Measurements from ENCODE around the gene HCN1.

The HCN1 gene

DNA sequence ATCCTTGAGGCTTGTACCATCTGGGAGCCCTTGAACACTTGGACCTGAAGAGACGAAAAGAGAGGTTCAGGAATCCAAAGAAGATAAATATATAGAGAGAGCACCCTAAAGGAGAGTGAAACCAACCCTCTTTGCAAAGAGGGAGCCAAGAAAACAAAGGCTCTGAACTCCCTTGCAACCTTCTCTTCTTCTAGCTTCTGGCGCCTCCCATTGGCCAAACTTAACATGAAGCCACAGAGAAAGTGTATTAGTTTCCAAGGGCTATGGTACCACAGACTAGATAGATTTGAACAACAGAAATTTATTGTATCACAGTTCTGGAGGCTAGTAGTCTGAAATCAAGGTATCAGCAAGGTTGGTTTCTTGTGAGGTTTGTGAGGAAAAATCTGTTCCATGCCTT, 175.1 kb downstream of the HCN1 start:
- peak; percentile 98 for ATAC-seq
- TF ChIP-seq, protein P1, sequence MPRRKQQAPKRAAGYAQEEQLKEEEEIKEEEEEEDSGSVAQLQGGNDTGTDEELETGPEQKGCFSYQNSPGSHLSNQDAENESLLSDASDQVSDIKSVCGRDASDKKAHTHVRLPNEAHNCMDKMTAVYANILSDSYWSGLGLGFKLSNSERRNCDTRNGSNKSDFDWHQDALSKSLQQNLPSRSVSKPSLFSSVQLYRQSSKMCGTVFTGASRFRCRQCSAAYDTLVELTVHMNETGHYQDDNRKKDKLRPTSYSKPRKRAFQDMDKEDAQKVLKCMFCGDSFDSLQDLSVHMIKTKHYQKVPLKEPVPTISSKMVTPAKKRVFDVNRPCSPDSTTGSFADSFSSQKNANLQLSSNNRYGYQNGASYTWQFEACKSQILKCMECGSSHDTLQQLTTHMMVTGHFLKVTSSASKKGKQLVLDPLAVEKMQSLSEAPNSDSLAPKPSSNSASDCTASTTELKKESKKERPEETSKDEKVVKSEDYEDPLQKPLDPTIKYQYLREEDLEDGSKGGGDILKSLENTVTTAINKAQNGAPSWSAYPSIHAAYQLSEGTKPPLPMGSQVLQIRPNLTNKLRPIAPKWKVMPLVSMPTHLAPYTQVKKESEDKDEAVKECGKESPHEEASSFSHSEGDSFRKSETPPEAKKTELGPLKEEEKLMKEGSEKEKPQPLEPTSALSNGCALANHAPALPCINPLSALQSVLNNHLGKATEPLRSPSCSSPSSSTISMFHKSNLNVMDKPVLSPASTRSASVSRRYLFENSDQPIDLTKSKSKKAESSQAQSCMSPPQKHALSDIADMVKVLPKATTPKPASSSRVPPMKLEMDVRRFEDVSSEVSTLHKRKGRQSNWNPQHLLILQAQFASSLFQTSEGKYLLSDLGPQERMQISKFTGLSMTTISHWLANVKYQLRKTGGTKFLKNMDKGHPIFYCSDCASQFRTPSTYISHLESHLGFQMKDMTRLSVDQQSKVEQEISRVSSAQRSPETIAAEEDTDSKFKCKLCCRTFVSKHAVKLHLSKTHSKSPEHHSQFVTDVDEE (CRISPR knock-in tag; IDR thresholded peaks at IDR 0.05): no peak
- TF ChIP-seq, protein P2, sequence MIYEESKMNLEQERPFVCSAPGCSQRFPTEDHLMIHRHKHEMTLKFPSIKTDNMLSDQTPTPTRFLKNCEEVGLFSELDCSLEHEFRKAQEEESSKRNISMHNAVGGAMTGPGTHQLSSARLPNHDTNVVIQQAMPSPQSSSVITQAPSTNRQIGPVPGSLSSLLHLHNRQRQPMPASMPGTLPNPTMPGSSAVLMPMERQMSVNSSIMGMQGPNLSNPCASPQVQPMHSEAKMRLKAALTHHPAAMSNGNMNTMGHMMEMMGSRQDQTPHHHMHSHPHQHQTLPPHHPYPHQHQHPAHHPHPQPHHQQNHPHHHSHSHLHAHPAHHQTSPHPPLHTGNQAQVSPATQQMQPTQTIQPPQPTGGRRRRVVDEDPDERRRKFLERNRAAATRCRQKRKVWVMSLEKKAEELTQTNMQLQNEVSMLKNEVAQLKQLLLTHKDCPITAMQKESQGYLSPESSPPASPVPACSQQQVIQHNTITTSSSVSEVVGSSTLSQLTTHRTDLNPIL (CRISPR knock-in tag; IDR thresholded peaks at IDR 0.05; ENCODE audit: low read depth): no peak
- no peak for TF ChIP-seq SNAI2 (CRISPR knock-in tag; IDR thresholded peaks at IDR 0.05)

DNA sequence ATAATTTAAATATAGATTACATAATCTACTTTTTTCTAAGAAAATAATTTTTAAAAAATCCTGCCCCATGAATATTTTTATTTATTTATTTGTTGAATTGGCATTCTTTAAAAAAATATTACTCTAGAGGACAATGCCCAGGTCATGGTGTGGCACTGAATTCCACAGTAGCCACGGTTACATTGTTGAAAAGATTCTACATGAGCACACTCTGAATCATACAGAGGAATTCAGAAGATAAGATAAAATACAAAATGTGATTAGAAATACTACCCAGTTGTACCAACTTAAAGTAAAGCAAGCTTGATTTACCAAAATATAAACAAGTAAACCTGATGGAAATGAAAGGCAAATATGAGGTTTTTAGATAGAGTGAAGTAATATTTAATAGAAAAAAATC, 183.7 kb downstream of the HCN1 start:
- ATAC-seq: no peak
- TF ChIP-seq ESRRG (CRISPR knock-in tag; IDR thresholded peaks at IDR 0.05) (no peak), ZFP30 (CRISPR knock-in tag; IDR thresholded peaks at IDR 0.05) (no peak), ISL1 (CRISPR knock-in tag; IDR thresholded peaks at IDR 0.05) (no peak), RARB (CRISPR knock-in tag; IDR thresholded peaks at IDR 0.05) (no peak), TOX (CRISPR knock-in tag; IDR thresholded peaks at IDR 0.05; ENCODE audit: borderline replicate concordance) (no peak), SNAI2 (CRISPR knock-in tag; IDR thresholded peaks at IDR 0.05) (no peak), OSR1 (CRISPR knock-in tag; IDR thresholded peaks at IDR 0.05) (no peak), PPARA (CRISPR knock-in tag; IDR thresholded peaks at IDR 0.05; ENCODE audit: borderline replicate concordance) (no peak)
- TF ChIP-seq, protein P2 (CRISPR knock-in tag; IDR thresholded peaks at IDR 0.05; ENCODE audit: low read depth): no peak
- TF ChIP-seq, protein P3, sequence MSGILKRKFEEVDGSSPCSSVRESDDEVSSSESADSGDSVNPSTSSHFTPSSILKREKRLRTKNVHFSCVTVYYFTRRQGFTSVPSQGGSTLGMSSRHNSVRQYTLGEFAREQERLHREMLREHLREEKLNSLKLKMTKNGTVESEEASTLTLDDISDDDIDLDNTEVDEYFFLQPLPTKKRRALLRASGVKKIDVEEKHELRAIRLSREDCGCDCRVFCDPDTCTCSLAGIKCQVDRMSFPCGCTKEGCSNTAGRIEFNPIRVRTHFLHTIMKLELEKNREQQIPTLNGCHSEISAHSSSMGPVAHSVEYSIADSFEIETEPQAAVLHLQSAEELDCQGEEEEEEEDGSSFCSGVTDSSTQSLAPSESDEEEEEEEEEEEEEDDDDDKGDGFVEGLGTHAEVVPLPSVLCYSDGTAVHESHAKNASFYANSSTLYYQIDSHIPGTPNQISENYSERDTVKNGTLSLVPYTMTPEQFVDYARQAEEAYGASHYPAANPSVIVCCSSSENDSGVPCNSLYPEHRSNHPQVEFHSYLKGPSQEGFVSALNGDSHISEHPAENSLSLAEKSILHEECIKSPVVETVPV (CRISPR knock-in tag; IDR thresholded peaks at IDR 0.05): no peak

DNA sequence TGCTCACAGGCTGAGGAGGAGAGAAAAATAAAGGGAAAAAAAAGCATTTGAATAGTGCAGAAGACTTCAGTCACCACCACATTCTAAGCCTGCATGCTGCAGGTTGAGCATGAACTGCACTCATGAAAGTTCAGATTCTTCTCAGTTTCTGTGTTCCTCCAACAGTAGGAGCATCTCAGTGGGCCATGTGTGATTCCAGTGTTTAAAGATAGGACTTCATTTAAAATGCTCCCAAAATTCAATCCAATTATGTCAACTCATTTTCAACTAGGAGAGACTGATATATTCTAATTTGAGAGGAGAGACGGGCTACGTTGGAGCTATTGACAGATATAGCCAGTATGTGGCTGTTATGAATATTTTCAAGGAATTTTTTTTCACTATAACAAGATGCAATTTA, 186.8 kb downstream of the HCN1 start:
- TF ChIP-seq, protein P3 (CRISPR knock-in tag; IDR thresholded peaks at IDR 0.05): no peak
- no peak for TF ChIP-seq TOX (CRISPR knock-in tag; IDR thresholded peaks at IDR 0.05; ENCODE audit: borderline replicate concordance)
- TF ChIP-seq, protein P4, sequence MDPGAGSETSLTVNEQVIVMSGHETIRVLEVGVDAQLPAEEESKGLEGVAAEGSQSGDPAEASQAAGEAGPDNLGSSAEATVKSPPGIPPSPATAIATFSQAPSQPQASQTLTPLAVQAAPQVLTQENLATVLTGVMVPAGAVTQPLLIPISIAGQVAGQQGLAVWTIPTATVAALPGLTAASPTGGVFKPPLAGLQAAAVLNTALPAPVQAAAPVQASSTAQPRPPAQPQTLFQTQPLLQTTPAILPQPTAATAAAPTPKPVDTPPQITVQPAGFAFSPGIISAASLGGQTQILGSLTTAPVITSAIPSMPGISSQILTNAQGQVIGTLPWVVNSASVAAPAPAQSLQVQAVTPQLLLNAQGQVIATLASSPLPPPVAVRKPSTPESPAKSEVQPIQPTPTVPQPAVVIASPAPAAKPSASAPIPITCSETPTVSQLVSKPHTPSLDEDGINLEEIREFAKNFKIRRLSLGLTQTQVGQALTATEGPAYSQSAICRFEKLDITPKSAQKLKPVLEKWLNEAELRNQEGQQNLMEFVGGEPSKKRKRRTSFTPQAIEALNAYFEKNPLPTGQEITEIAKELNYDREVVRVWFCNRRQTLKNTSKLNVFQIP (CRISPR knock-in tag; IDR thresholded peaks at IDR 0.05; ENCODE audit: borderline replicate concordance, low read depth): no peak
- TF ChIP-seq, protein P5, sequence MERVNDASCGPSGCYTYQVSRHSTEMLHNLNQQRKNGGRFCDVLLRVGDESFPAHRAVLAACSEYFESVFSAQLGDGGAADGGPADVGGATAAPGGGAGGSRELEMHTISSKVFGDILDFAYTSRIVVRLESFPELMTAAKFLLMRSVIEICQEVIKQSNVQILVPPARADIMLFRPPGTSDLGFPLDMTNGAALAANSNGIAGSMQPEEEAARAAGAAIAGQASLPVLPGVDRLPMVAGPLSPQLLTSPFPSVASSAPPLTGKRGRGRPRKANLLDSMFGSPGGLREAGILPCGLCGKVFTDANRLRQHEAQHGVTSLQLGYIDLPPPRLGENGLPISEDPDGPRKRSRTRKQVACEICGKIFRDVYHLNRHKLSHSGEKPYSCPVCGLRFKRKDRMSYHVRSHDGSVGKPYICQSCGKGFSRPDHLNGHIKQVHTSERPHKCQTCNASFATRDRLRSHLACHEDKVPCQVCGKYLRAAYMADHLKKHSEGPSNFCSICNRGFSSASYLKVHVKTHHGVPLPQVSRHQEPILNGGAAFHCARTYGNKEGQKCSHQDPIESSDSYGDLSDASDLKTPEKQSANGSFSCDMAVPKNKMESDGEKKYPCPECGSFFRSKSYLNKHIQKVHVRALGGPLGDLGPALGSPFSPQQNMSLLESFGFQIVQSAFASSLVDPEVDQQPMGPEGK (CRISPR knock-in tag; IDR thresholded peaks at IDR 0.05; ENCODE audit: borderline replicate concordance): no peak
- no peak for TF ChIP-seq ZNF8 (CRISPR knock-in tag; IDR thresholded peaks at IDR 0.05)
- TF ChIP-seq ZFP3 (CRISPR knock-in tag; IDR thresholded peaks at IDR 0.05): no peak
- no peak for TF ChIP-seq OSR1 (CRISPR knock-in tag; IDR thresholded peaks at IDR 0.05)
- no peak for TF ChIP-seq ESRRG (CRISPR knock-in tag; IDR thresholded peaks at IDR 0.05)
- TF ChIP-seq GLIS3 (CRISPR knock-in tag; IDR thresholded peaks at IDR 0.05): no peak
- TF ChIP-seq, protein P1 (CRISPR knock-in tag; IDR thresholded peaks at IDR 0.05): no peak
- no peak for TF ChIP-seq TCF4 (CRISPR knock-in tag; IDR thresholded peaks at IDR 0.05; ENCODE audit: borderline replicate concordance)
- no peak for TF ChIP-seq BACH2 (CRISPR knock-in tag; IDR thresholded peaks at IDR 0.05; ENCODE audit: borderline replicate concordance)
- no peak for TF ChIP-seq SNAI2 (CRISPR knock-in tag; IDR thresholded peaks at IDR 0.05)
- no peak for TF ChIP-seq PPARA (CRISPR knock-in tag; IDR thresholded peaks at IDR 0.05; ENCODE audit: borderline replicate concordance)
- TF ChIP-seq CSDC2 (CRISPR knock-in tag; IDR thresholded peaks at IDR 0.05): no peak
- no peak for TF ChIP-seq ARNTL (CRISPR knock-in tag; IDR thresholded peaks at IDR 0.05; ENCODE audit: borderline replicate concordance, low read depth)
- TF ChIP-seq ZFP30 (CRISPR knock-in tag; IDR thresholded peaks at IDR 0.05): no peak
- TF ChIP-seq ISL1 (CRISPR knock-in tag; IDR thresholded peaks at IDR 0.05): no peak
- ATAC-seq: no peak
